Right atrium auricular region (tissue), 2 donors: ENCODE results near the gene APIP. TPM values are rescaled to one million over a fixed set of nuclear protein-coding genes. Genes with fewer than 3 reads are reported as not detected.

ENCODE experiments used
- DNase-seq: peaks from one replicate; pipeline ENCODE4 v3.0.0-alpha.2; 2019; ENCODE audit warnings: low spot score
- H3K27ac ChIP-seq, 2 donors: fragments of 200-600 bp; sonication (generic); 1 replicate in 1 of 2; 2 replicates in 1 of 2; pipeline ENCODE4 v1.5.1; 2016 to 2019
- H3K27me3 ChIP-seq, 2 donors: fragments of 200-600 bp; sonication (generic); one replicate each; pipeline versions ENCODE4 v1.5.1 to v1.6.0; 2017 to 2019
- H3K36me3 ChIP-seq: fragments of 200-600 bp; sonication (generic); one replicate; pipeline ENCODE4 v1.5.1; 2016
- H3K4me1 ChIP-seq, 2 donors: fragments of 200-600 bp; sonication (generic); one replicate each; pipeline versions ENCODE4 v1.5.1 to v1.6.0; 2017 to 2019
- H3K4me3 ChIP-seq, 2 donors: fragments of 200-600 bp; sonication (generic); 1 replicate in 1 of 2; 2 replicates in 1 of 2; pipeline ENCODE4 v1.5.1; 2017 to 2019; ENCODE audit warnings: mild to moderate bottlenecking in 1 of 2, moderate library complexity in 1 of 2
- H3K9me3 ChIP-seq, 2 donors: fragments of 200-600 bp; sonication (generic); one replicate each; pipeline ENCODE4 v1.5.1; 2019
- total RNA-seq, 2 donors: library from RNA; depleted of rRNA; stranded (reverse); fragments of >200 nt; gene quantifications; one replicate each; pipeline ENCODE4 v1.1.0, GENCODE V29; 2016
- TF ChIP-seq, protein P1 (sequence below), 2 donors: fragments of 200-600 bp; sonication (generic); IDR thresholded peaks; one replicate each; pipeline ENCODE4 v1.5.1; 2019; ENCODE audit warnings: antibody characterized with exemption in 2 of 2

Gene APIP
- total RNA-seq, 2 donors from 2014 or later: 19.1 to 20.7 TPM

GRCh38 chr11:34864424-34864823 is 51.8 kb downstream of the APIP start:
- Histone ChIP-seq H3K27ac (no peak overlapping the region), H3K4me3 (no peak overlapping the region), H3K9me3 (no peaks in the 10 kb centered on the region), H3K27me3 (no peaks in the 10 kb centered on the region), H3K36me3 (no peaks in the 10 kb centered on the region), H3K4me1 (no peaks in the 10 kb centered on the region)
- no peak for DNase-seq
- TF ChIP-seq, protein P1, sequence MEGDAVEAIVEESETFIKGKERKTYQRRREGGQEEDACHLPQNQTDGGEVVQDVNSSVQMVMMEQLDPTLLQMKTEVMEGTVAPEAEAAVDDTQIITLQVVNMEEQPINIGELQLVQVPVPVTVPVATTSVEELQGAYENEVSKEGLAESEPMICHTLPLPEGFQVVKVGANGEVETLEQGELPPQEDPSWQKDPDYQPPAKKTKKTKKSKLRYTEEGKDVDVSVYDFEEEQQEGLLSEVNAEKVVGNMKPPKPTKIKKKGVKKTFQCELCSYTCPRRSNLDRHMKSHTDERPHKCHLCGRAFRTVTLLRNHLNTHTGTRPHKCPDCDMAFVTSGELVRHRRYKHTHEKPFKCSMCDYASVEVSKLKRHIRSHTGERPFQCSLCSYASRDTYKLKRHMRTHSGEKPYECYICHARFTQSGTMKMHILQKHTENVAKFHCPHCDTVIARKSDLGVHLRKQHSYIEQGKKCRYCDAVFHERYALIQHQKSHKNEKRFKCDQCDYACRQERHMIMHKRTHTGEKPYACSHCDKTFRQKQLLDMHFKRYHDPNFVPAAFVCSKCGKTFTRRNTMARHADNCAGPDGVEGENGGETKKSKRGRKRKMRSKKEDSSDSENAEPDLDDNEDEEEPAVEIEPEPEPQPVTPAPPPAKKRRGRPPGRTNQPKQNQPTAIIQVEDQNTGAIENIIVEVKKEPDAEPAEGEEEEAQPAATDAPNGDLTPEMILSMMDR (IDR thresholded peaks at IDR 0.05): no peak

DNA sequence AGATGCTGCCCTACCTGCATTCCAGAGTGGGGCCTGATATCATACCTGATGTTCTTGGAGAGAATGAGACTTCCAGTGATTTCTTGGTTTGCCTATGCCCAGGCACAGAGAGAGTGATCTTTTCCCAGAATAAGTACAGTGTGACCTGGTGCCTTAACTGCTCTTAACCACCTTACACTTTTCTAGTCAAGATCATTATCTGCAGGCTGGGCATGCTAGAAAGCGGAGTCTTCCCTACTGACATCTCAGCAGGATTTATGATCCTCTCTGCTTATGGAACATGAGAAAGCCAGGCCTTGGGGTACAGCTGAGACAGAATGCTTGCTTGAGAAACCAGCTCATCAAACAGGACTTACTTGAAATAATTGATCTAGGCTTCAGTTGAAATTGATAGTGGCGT is 53.1 kb downstream of the APIP start:
- Histone ChIP-seq H3K9me3 (no peaks in the 10 kb centered on the region), H3K27ac (no peak overlapping the region)
- TF ChIP-seq, protein P1 (IDR thresholded peaks at IDR 0.05): no peak

DNA sequence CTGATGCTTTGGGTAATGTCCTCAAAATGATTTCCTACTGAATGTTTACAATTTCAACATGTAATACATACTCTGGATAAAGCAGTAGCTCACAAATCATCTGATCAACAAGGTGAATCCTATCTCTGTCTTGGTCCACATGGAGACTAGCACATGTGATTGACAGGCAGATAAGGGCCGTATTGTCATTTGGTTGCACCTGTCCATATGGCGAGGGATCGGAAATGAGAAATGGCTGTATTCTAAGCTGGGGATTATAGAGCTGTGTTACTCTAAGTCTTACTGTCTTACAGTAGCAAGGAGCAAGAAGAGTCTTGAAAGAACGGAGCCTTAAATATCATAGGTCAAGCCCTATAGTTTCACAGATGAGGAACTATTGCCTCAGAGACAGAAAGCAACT is 55.7 kb downstream of the APIP start:
- TF ChIP-seq, protein P1 (IDR thresholded peaks at IDR 0.05): no peak
- H3K27me3 ChIP-seq: no peaks in the 10 kb centered on the region
- no peak overlapping the region for H3K27ac ChIP-seq
- no peaks in the 10 kb centered on the region for H3K36me3 ChIP-seq
- H3K9me3 ChIP-seq: no peaks in the 10 kb centered on the region
- H3K4me1 ChIP-seq: no peaks in the 10 kb centered on the region
- H3K4me3 ChIP-seq: no peak overlapping the region
- no peak for DNase-seq

More for the DNA sequence above, 53.1 kb downstream of the APIP start:
- Histone ChIP-seq H3K4me1 (no peaks in the 10 kb centered on the region), H3K36me3 (no peaks in the 10 kb centered on the region), H3K27me3 (no peaks in the 10 kb centered on the region), H3K4me3 (no peak overlapping the region)
- no peak for DNase-seq

DNA sequence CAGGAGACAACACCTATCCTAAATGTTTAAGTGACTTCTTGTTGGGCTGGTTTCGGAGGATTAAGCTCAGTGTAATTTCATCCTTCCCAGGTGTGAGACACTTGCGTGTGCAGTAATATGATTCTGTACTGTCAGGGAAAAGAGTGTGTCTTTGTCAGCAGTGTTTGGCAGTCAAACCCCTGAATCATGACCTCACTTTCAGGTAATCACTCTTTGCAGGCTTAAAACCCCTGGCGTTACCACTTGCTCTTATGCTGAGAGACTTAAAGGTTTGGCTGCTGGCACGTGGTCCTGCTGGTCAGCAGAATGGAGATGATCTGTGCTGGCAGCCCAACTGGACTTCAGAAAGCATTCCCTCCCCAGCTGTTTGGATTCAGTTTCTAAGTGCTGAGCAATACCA is 56.1 kb downstream of the APIP start:
- Histone ChIP-seq H3K36me3 (no peaks in the 10 kb centered on the region), H3K27ac (no peak overlapping the region)
- TF ChIP-seq, protein P1 (IDR thresholded peaks at IDR 0.05): no peak

GRCh38 chr11:34859496-34859895 is 56.7 kb downstream of the APIP start:
- Histone ChIP-seq H3K27me3 (no peaks in the 10 kb centered on the region), H3K4me3 (no peak overlapping the region), H3K4me1 (no peaks in the 10 kb centered on the region), H3K27ac (no peak overlapping the region), H3K36me3 (no peaks in the 10 kb centered on the region), H3K9me3 (no peaks in the 10 kb centered on the region)
- DNase-seq: no peak
- TF ChIP-seq, protein P1 (IDR thresholded peaks at IDR 0.05): no peak

More for the DNA sequence above, 56.1 kb downstream of the APIP start:
- DNase-seq: no peak
- no peaks in the 10 kb centered on the region for H3K27me3 ChIP-seq
- no peaks in the 10 kb centered on the region for H3K9me3 ChIP-seq
- no peaks in the 10 kb centered on the region for H3K4me1 ChIP-seq
- no peak overlapping the region for H3K4me3 ChIP-seq

DNA sequence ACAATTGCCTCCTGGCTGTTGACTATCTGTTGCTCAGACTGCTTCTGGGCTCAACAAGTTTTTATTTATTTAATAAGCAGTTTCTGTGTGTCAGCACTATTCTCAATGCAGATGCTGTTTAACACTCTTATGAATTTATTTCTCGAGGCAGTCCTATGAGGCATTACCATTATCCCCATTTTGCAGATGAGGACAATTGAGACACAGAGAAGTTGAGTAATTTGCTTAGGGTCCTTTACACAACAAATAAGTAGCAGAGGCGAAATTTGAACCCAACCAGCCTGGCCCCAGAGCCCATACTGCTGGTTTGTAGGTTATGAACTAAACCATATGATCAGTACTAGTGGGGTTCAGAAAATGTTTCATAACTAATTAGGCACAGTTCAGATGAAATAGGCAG is 58.7 kb downstream of the APIP start:
- H3K27ac ChIP-seq: no peak overlapping the region
- H3K9me3 ChIP-seq: no peaks in the 10 kb centered on the region
- no peak overlapping the region for H3K4me3 ChIP-seq
- no peaks in the 10 kb centered on the region for H3K27me3 ChIP-seq
- DNase-seq: no peak
- no peaks in the 10 kb centered on the region for H3K36me3 ChIP-seq
- TF ChIP-seq, protein P1 (IDR thresholded peaks at IDR 0.05): no peak
- no peaks in the 10 kb centered on the region for H3K4me1 ChIP-seq
